CD14-positive monocyte (primary cell): ENCODE results near the gene IL21. TPM values are rescaled to one million over a fixed set of nuclear protein-coding genes. Genes with fewer than 3 reads are reported as not detected.

Source experiments
- DNase-seq, 3 donors: peaks; one replicate each; pipeline ENCODE4 v3.0.0-alpha.2; 2011 to 2022
- H2AFZ ChIP-seq: 2 replicates; pipeline ENCODE4 v1.6.0; 2012; ENCODE audit warnings: mild to moderate bottlenecking, low read depth, low read length, inconsistent platforms; ENCODE audit not compliant: insufficient read depth, poor library complexity, severe bottlenecking
- H3K27ac ChIP-seq, 2 donors: 1 replicate in 1 of 2; 2 replicates in 1 of 2; pipeline ENCODE4 v1.5.1; 2012 to 2013; ENCODE audit warnings: low read length in 2 of 2, control low read depth in 1 of 2, inconsistent platforms in 1 of 2, low read depth in 1 of 2, mild to moderate bottlenecking in 1 of 2
- H3K27me3 ChIP-seq, 2 donors: one replicate each; pipeline versions ENCODE4 v1.6.0 to v1.6.1; 2011 to 2013; ENCODE audit warnings: low read length in 2 of 2; ENCODE audit not compliant: control insufficient read depth in 2 of 2, insufficient read depth in 2 of 2
- H3K36me3 ChIP-seq, 2 donors: replicated peaks in 1 of 2; 1 replicate in 1 of 2; 2 replicates in 1 of 2; pipeline versions ENCODE4 v1.5.1 to v1.6.1; 2012 to 2013; ENCODE audit warnings: low read length in 2 of 2, control low read depth in 1 of 2, inconsistent platforms in 1 of 2, mild to moderate bottlenecking in 1 of 2; ENCODE audit not compliant: insufficient read depth in 2 of 2, control insufficient read depth in 1 of 2
- H3K4me1 ChIP-seq, 2 donors: 1 replicate in 1 of 2; 2 replicates in 1 of 2; pipeline versions ENCODE4 v1.5.1 to v1.6.1; 2012 to 2013; ENCODE audit warnings: low read length in 2 of 2, control low read depth in 1 of 2, inconsistent platforms in 1 of 2, mild to moderate bottlenecking in 1 of 2, moderate library complexity in 1 of 2; ENCODE audit not compliant: insufficient read depth in 2 of 2, control insufficient read depth in 1 of 2
- H3K4me2 ChIP-seq: replicated peaks from 2 replicates; pipeline ENCODE3; 2012; ENCODE audit warnings: low read length, moderate library complexity, mild to moderate bottlenecking; ENCODE audit not compliant: poor library complexity, severe bottlenecking; ENCODE audit errors: extremely low read depth
- H3K4me3 ChIP-seq, 3 experiments: fragments of 200-600 bp in 1 of 3; sonication (generic) in 1 of 3; replicated peaks in 1 of 3; 1 replicate in 2 of 3; 2 replicates in 1 of 3; pipeline ENCODE4 v1.5.1; 2011 to 2013; ENCODE audit warnings: low read length in 3 of 3, mild to moderate bottlenecking in 3 of 3, control low read depth in 2 of 3, low read depth in 2 of 3, inconsistent platforms in 1 of 3, moderate library complexity in 1 of 3
- H3K79me2 ChIP-seq: 2 replicates; pipeline ENCODE4 v1.6.0; 2012; ENCODE audit warnings: mild to moderate bottlenecking, control low read depth, inconsistent platforms, low read length, moderate library complexity; ENCODE audit not compliant: insufficient read depth
- H3K9ac ChIP-seq: 2 replicates; pipeline ENCODE4 v1.6.0; 2017; ENCODE audit warnings: low read length, mild to moderate bottlenecking; ENCODE audit not compliant: insufficient read depth, poor library complexity, severe bottlenecking
- H3K9me3 ChIP-seq, 2 donors: replicated peaks in 1 of 2; 1 replicate in 1 of 2; 2 replicates in 1 of 2; pipeline versions ENCODE4 v1.5.1 to v1.6.1; 2012 to 2013; ENCODE audit warnings: low read length in 2 of 2, control low read depth in 1 of 2; ENCODE audit not compliant: control insufficient read depth in 1 of 2, insufficient read depth in 1 of 2
- H4K20me1 ChIP-seq: 2 replicates; pipeline ENCODE4 v1.6.0; 2012; ENCODE audit warnings: mild to moderate bottlenecking, low read length, control low read depth, moderate library complexity; ENCODE audit not compliant: insufficient read depth
- H3K27ac Mint-ChIP-seq, 7 donors: one replicate each; pipeline ENCODE4 v1.8.0; 2020; ENCODE audit warnings: mild to moderate bottlenecking in 7 of 7, mixed read lengths in 7 of 7, moderate library complexity in 6 of 7, inconsistent platforms in 2 of 7
- H3K27me3 Mint-ChIP-seq, 3 donors: one replicate each; pipeline ENCODE4 v1.8.0; 2021 to 2022; ENCODE audit warnings: low read depth in 3 of 3, mild to moderate bottlenecking in 3 of 3, mixed read lengths in 3 of 3, moderate library complexity in 3 of 3, inconsistent platforms in 1 of 3
- H3K36me3 Mint-ChIP-seq, 2 donors: one replicate each; pipeline ENCODE4 v1.8.0; 2020; ENCODE audit warnings: mixed read lengths in 2 of 2, inconsistent platforms in 1 of 2, mild to moderate bottlenecking in 1 of 2
- H3K4me1 Mint-ChIP-seq: one replicate; pipeline ENCODE4 v1.8.0; 2020; ENCODE audit warnings: mild to moderate bottlenecking, mixed read lengths
- H3K4me3 Mint-ChIP-seq, 2 donors: one replicate each; pipeline ENCODE4 v1.8.0; 2020; ENCODE audit warnings: mild to moderate bottlenecking in 2 of 2, mixed read lengths in 2 of 2, moderate library complexity in 1 of 2
- H3K9me3 Mint-ChIP-seq, 7 donors: one replicate each; pipeline ENCODE4 v1.8.0; 2020 to 2022; ENCODE audit warnings: mixed read lengths in 7 of 7, mild to moderate bottlenecking in 6 of 7, moderate library complexity in 6 of 7, inconsistent platforms in 2 of 7
- CTCF ChIP-seq: fragments of 200-600 bp; IDR thresholded peaks from one replicate; pipeline ENCODE4 v1.8.0; 2022; ENCODE audit warnings: antibody characterized with exemption, mild to moderate bottlenecking
- WGBS: methylation state at CpG from one replicate; pipeline ENCODE4 v1.1.5; 2013; ENCODE audit warnings: missing lambda C conversion rate; ENCODE audit not compliant: insufficient coverage; 5-methylcytosine and 5-hydroxymethylcytosine counted together
- intact Hi-C, 2 donors: fragments of 100-400 bp; cut with micrococcal nuclease; formaldehyde crosslinking; loops; one replicate each; pipeline versions ENCODE4 v1.15.0 to v1.15.1; 2023
- polyA plus RNA-seq, 3 donors: library from polyadenylated mRNA; depleted of rRNA in 1 of 3; unstranded in 2 of 3; stranded (reverse) in 1 of 3; fragments of 300-500 nt in 2 of 3; fragments of >200 nt in 1 of 3; fragmentation: Illumina TruSeq in 2 of 3; gene quantifications; 1 replicate in 2 of 3; 2 replicates in 1 of 3; pipeline ENCODE4 v1.2.3, GENCODE V29; 2012 to 2021

Gene IL21
- polyA plus RNA-seq, 3 donors = not detected

- Mint-ChIP-seq H3K27ac (no peak overlapping the region), H3K36me3 (no peaks in the 10 kb centered on the region), H3K9me3 (peaks cover 0 to 2% (median 0%) of the 10 kb centered on the region in 7 donors), H3K4me3 (no peak overlapping the region), H3K4me1 (peaks cover 9% of the 10 kb centered on the region), H3K27me3 (peaks cover 0 to 6% (median 3%) of the 10 kb centered on the region in 3 donors)
- no peaks in the 10 kb centered on the region for H4K20me1 ChIP-seq
- intact Hi-C loops = no loop called here
- no peaks in the 10 kb centered on the region for H3K27me3 ChIP-seq
- H3K4me3 ChIP-seq = no peak overlapping the region
- DNase-seq = no peak
- no peaks in the 10 kb centered on the region for H3K36me3 ChIP-seq
- no peak overlapping the region for H3K4me2 ChIP-seq
- no peak overlapping the region for H2AFZ ChIP-seq
- no peak overlapping the region for H3K9ac ChIP-seq
- H3K9me3 ChIP-seq = no peaks in the 10 kb centered on the region
- H3K4me1 ChIP-seq = peaks cover 0 to 3% of the 10 kb centered on the region in 2 donors
- H3K27ac ChIP-seq = no peak overlapping the region
- H3K79me2 ChIP-seq = no peaks in the 10 kb centered on the region
- TF ChIP-seq CTCF = no peak
- WGBS = no CpG with 5 or more reads among the region's 1 CpG
Measured at GRCh38 chr4:122614621-122615020, 6.2 kb downstream of the IL21 start.

DNA sequence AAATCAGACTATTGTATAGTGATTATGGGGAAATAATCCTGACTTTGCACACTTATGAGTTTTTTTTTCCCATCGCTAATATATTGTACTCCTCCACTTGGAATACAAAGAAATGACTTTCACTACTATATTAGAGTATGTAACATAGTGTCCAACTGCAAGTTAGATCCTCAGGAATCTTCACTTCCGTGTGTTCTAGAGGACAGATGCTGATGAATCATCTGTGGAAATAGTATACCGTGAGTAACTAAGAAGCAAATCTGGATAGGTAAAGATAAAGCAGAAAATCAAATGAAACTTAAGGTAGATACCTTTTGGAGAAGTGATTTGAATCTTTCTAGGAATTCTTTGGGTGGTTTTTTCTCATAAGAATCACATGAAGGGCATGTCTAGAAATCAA lies 8.3 kb downstream of the IL21 start:
- Histone ChIP-seq H4K20me1 (no peaks in the 10 kb centered on the region), H3K4me2 (no peak overlapping the region), H2AFZ (no peak overlapping the region), H3K79me2 (no peaks in the 10 kb centered on the region), H3K36me3 (no peaks in the 10 kb centered on the region), H3K9me3 (no peaks in the 10 kb centered on the region), H3K4me3 (no peak overlapping the region), H3K27me3 (no peaks in the 10 kb centered on the region), H3K9ac (no peak overlapping the region), H3K4me1 (peaks cover 0 to 3% of the 10 kb centered on the region in 2 donors), H3K27ac (no peak overlapping the region)
- Mint-ChIP-seq H3K4me3 (no peak overlapping the region), H3K27me3 (peaks cover 0 to 4% (median 3%) of the 10 kb centered on the region in 3 donors), H3K4me1 (peaks cover 9% of the 10 kb centered on the region), H3K36me3 (no peaks in the 10 kb centered on the region), H3K27ac (no peak overlapping the region), H3K9me3 (no peaks in the 10 kb centered on the region)
- intact Hi-C loops = no loop called here
- DNase-seq = no peak
- whole genome bisulfite sequencing = no CpG with 5 or more reads among the region's 3 CpGs
- no peak for TF ChIP-seq CTCF
